ENCODE data around the gene ARHGAP22. TPM values are rescaled to one million over a fixed set of nuclear protein-coding genes. Genes with fewer than 3 reads are reported as not detected.
"Not testable (repeated sequence)": the region's sequence is repeated elsewhere in the genome, so short reads cannot be mapped to it uniquely, and the experiment has no call there.

ARHGAP22 gene
- total RNA-seq, 1 donor from 2014 or later: 24.5 TPM

DNA sequence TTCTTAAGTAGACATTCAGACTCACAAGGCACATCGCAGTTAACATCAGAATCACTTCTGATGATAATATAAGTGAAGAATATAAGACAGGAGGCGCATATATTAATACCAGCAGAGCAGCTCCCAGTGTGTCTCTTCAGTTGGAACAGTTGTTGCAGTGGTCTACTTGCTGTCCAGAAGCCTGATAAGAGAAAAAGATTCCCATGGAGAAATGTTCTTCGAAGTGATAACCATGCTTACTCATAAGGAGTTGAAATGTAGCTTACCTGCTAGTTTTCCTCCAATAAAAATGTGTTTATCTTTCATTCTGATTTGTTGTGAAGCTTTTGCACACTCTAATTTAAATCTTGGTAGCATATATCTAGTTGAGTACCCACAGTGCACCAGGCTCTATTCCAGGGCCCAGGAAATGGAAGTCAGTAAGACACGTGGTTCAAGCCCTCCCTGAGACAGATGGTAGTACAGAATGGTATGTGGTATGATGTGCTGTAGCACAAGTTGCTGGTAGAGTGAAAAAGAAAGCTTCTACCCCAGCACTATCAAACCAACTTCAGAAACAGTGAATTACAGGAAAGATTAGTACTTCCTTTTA lies 174.4 kb downstream of the ARHGAP22 start:
- DNase-seq (ENCODE audit: low read depth): no peak
- TF ChIP-seq, protein P1, sequence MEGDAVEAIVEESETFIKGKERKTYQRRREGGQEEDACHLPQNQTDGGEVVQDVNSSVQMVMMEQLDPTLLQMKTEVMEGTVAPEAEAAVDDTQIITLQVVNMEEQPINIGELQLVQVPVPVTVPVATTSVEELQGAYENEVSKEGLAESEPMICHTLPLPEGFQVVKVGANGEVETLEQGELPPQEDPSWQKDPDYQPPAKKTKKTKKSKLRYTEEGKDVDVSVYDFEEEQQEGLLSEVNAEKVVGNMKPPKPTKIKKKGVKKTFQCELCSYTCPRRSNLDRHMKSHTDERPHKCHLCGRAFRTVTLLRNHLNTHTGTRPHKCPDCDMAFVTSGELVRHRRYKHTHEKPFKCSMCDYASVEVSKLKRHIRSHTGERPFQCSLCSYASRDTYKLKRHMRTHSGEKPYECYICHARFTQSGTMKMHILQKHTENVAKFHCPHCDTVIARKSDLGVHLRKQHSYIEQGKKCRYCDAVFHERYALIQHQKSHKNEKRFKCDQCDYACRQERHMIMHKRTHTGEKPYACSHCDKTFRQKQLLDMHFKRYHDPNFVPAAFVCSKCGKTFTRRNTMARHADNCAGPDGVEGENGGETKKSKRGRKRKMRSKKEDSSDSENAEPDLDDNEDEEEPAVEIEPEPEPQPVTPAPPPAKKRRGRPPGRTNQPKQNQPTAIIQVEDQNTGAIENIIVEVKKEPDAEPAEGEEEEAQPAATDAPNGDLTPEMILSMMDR (conservative IDR thresholded peaks at IDR 0.05; ENCODE audit: low read depth, low read length): no peak
- H3K4me3 ChIP-seq (ENCODE audit: low read depth, low read length): no peak overlapping the region

DNA sequence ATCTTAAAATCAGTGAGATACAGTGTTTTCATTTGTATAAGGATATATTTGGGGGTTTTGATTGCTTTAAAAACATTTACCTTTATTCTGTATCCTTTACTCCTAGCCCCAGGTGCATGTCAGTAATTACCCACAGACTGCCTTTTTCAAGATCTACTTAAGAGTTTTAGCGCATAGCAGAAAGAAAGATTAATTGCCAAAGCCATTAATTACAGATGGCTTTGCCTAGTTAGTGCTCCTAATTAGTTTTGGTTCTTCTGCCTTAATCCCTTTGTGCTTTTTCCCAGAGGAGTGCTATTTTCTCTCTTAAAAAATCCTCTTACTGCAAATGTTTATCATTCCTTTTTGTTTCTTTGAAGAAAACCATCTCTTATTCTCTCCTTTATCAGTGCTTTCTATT lies 175.6 kb downstream of the ARHGAP22 start:
- no peak for DNase-seq (ENCODE audit: low read depth)
- no peak overlapping the region for H3K4me3 ChIP-seq (ENCODE audit: low read depth, low read length)
- TF ChIP-seq, protein P1 (conservative IDR thresholded peaks at IDR 0.05; ENCODE audit: low read depth, low read length): no peak

DNA sequence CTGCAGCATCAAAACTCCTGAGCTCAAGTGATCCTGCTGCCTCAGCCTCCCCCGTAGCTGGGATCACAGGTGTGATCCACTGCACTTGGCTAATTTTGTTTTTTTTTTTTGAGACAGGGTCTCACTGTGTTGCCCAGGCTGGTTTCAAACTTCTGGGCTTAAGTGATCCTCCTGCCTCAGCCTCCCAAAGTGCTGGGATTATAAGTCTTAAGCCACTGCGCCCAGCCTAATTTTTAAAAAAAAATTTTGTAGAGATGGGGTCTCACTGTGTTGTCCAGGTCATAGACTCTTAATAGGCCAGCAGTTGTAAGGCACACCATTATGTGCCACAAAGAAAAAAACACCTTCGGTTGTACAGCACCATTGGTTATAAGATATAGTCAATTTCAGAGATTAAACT lies 176.0 kb downstream of the ARHGAP22 start:
- no peak for DNase-seq (ENCODE audit: low read depth)
- TF ChIP-seq, protein P1 (conservative IDR thresholded peaks at IDR 0.05; ENCODE audit: low read depth, low read length): no peak
- H3K4me3 ChIP-seq (ENCODE audit: low read depth, low read length): no peak overlapping the region

DNA sequence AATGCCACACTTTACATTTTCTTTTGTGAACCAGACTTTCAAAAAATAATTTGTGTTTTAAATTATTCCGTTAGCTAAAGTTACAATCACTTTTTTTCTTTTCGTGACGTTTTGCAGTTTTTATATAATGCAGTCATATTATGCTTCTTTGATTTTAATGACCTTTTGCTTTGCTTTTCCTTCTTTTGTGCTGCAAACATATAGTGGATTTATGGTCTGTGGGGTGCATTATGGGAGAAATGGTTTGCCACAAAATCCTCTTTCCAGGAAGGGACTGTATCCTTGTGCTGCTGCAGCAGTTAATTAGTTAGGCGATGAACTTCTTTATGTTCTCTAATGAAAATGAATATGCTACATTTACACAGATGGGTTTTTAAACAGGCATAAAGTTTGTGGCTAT lies 181.0 kb downstream of the ARHGAP22 start:
- no peak overlapping the region for H3K4me3 ChIP-seq (ENCODE audit: low read depth, low read length)
- TF ChIP-seq, protein P1 (conservative IDR thresholded peaks at IDR 0.05; ENCODE audit: low read depth, low read length): no peak
- no peak for DNase-seq (ENCODE audit: low read depth)

DNA sequence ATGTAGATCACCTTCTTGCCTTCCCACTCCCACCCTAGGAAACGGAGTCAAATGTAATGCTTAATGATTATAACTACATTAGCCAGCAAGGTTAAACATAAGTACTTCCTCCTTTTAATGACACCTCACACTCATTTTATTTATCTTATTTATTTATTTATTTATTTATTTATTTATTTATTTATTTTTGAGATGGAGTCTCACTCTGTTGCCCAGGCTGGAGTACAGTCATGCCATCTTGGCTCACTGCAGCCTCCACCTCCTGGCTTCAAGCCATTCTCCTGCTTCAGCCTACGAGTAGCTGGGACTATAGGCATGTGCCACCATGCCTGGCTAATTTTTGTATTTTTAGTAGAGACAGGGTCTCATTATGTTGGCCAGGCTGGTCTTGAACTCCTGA lies 183.0 kb downstream of the ARHGAP22 start:
- DNase-seq (ENCODE audit: low read depth); H3K4me3 ChIP-seq (ENCODE audit: low read depth, low read length): not testable (repeated sequence)

DNA sequence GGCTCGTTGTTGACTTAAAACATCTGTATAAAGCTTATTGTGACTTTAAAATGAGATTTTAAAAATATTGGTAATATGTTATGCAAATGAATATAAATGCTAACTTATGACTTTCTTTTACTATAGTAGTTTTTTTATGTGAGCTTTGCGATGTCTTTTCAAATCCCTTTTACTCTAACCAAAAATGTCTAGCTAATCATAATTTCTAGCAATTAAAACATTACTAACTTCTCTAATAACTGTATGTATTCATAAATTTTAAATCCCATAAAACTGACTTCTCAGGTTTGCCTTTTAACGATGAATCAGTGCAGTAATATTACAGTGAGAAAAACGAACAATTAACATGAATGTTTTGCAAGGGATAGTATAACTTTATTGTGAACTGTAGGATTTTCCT lies 185.2 kb downstream of the ARHGAP22 start:
- DNase-seq (ENCODE audit: low read depth): no peak
- TF ChIP-seq, protein P1 (conservative IDR thresholded peaks at IDR 0.05; ENCODE audit: low read depth, low read length): no peak
- H3K4me3 ChIP-seq (ENCODE audit: low read depth, low read length): no peak overlapping the region

DNA sequence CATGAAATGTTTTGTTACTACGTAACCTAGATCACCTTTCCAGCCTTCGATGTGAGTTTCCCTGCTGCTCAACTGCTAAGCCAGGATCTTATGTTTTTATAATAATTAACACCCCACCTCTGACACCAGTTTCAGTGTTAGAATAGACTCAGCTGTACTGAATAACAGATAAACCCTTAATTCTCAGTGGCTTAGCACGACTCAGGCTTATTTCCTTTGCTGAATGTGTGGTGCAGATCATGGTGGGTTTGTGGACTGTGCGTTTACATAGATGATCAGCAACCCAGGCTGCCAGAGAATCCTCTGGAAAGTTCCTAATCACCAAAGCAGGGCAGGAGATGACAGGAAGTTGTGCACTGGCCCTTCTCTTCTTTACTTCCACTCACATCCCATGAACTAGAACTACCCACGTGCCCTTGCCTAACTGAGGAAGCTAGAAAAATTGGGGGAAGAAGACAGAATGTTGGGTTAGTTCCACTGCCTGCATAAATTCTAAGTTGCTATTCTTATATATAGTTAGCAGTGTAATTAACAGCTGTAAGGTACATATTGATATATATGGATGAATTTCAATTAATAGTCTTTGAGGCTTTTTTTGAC lies 186.6 kb downstream of the ARHGAP22 start:
- no peak overlapping the region for H3K4me3 ChIP-seq (ENCODE audit: low read depth, low read length)
- TF ChIP-seq, protein P1 (conservative IDR thresholded peaks at IDR 0.05; ENCODE audit: low read depth, low read length): no peak
- DNase-seq (ENCODE audit: low read depth): no peak
